HCT116 (cell line): ENCODE data around the gene ZFP36L2. TPM values are rescaled to one million over a fixed set of nuclear protein-coding genes. Genes with fewer than 3 reads are reported as not detected.

Experiments used
- ATAC-seq: fragments of 200-7000 bp; cut with Tn5 transposase; 2 replicates; pipeline ENCODE4 v1.9.1; 2020; ENCODE audit warnings: mild to moderate bottlenecking, moderate library complexity
- BruUV-seq: library from RNA; stranded (reverse); fragments of 400-500 nt; replicated peaks from 2 replicates; lab custom pipeline; 2021; lab: Mats Ljungman, UMichigan
- CTCF ChIA-PET: fragments of 300-600 bp; sonication (Branson Sonifier 250); formaldehyde crosslinking; loops from one replicate; lab custom pipeline; 2021; ENCODE audit warnings: antibody characterized with exemption; lab: Charles Lee
- POLR2A ChIA-PET: fragments of 300-600, 350-600 bp; sonication (Branson Sonifier 250); formaldehyde crosslinking; loops from one replicate; lab custom pipeline; 2021; ENCODE audit warnings: antibody characterized with exemption; lab: Charles Lee
- RAD21 ChIA-PET, 2 experiments: fragments of 300-600 bp; sonication (Branson Sonifier 250); formaldehyde crosslinking; loops; one replicate each; lab custom pipeline; 2023; ENCODE audit warnings: low total read pairs in 2 of 2; ENCODE audit not compliant: uncharacterized antibody in 2 of 2, unreplicated experiment in 2 of 2, low non-redundant PET in 1 of 2; lab: Charles Lee
- DNase-seq: peaks from one replicate; pipeline ENCODE4 v3.0.0-alpha.2; 2010; ENCODE audit warnings: low read depth, low spot score
- H2AFZ ChIP-seq: fragments of 200-600 bp; shearing (Covaris generic), sonication (generic); 2 replicates; pipeline ENCODE4 v1.6.1; 2017; ENCODE audit warnings: low read depth, mixed run types, mixed read lengths, antibody characterized with exemption, low read length; ENCODE audit not compliant: poor library complexity, severe bottlenecking
- H3K27ac ChIP-seq: 2 replicates; pipeline ENCODE4 v1.5.1; 2012; ENCODE audit warnings: low read depth, low read length
- H3K27me3 ChIP-seq: fragments of 200-600 bp; sonication (generic); 2 replicates; pipeline ENCODE4 v1.6.1; 2016; ENCODE audit warnings: mixed run types, low read length, mixed read lengths; ENCODE audit not compliant: insufficient read depth
- H3K36me3 ChIP-seq, 2 experiments: fragments of 200-500 bp in 1 of 2; fragments of 200-600 bp in 1 of 2; sonication (Bioruptor generic) in 1 of 2; sonication (generic) in 1 of 2; 2 replicates each; pipeline versions ENCODE4 v1.5.1 to v1.6.1; 2014 to 2016; ENCODE audit warnings: low read length in 2 of 2, inconsistent platforms in 1 of 2, mixed read lengths in 1 of 2, mixed run types in 1 of 2; ENCODE audit not compliant: insufficient read depth in 2 of 2, control insufficient read depth in 1 of 2
- H3K4me1 ChIP-seq, 2 experiments: fragments of 200-600 bp in 1 of 2; sonication (generic) in 1 of 2; 2 replicates each; pipeline versions ENCODE4 v1.5.1 to v1.6.1; 2012 to 2017; ENCODE audit warnings: low read length in 2 of 2, inconsistent platforms in 1 of 2, mild to moderate bottlenecking in 1 of 2, mixed read lengths in 1 of 2, mixed run types in 1 of 2, moderate library complexity in 1 of 2; ENCODE audit not compliant: insufficient read depth in 2 of 2, control insufficient read depth in 1 of 2
- H3K4me2 ChIP-seq: fragments of 200-600 bp; sonication (generic); 2 replicates; pipeline ENCODE4 v1.6.1; 2017; ENCODE audit warnings: mixed run types, low read length, mixed read lengths
- H3K4me3 ChIP-seq, 2 experiments: fragments of 200-600 bp in 1 of 2; sonication (generic) in 1 of 2; replicated peaks in 1 of 2; 2 replicates each; pipeline ENCODE4 v1.5.1; 2011 to 2016; ENCODE audit warnings: low read length in 2 of 2, control low read depth in 1 of 2, low read depth in 1 of 2, mild to moderate bottlenecking in 1 of 2, mixed read lengths in 1 of 2, mixed run types in 1 of 2
- H3K79me2 ChIP-seq: fragments of 200-600 bp; sonication (generic); 2 replicates; pipeline ENCODE4 v1.6.1; 2017; ENCODE audit warnings: mild to moderate bottlenecking, mixed run types, low read length, moderate library complexity, mixed read lengths; ENCODE audit not compliant: insufficient read depth
- H3K9ac ChIP-seq: fragments of 200-600 bp; sonication (generic); 2 replicates; pipeline ENCODE4 v1.6.1; 2016; ENCODE audit warnings: low read length, mixed read lengths
- H3K9me2 ChIP-seq: fragments of 200-600 bp; sonication (generic), shearing (Covaris generic); 2 replicates; pipeline ENCODE4 v1.6.1; 2017; ENCODE audit warnings: mixed run types, mild to moderate bottlenecking, moderate library complexity; ENCODE audit not compliant: insufficient read depth
- H3K9me3 ChIP-seq, 2 experiments: fragments of 200-500 bp in 1 of 2; fragments of 200-600 bp in 1 of 2; sonication (Bioruptor generic) in 1 of 2; sonication (generic) in 1 of 2; 2 replicates each; pipeline ENCODE4 v1.6.1; 2014 to 2017; ENCODE audit warnings: low read length in 2 of 2, mixed read lengths in 2 of 2, inconsistent platforms in 1 of 2, low read depth in 1 of 2, mild to moderate bottlenecking in 1 of 2, mixed run types in 1 of 2, moderate library complexity in 1 of 2; ENCODE audit not compliant: control insufficient read depth in 1 of 2, insufficient read depth in 1 of 2
- H4K20me1 ChIP-seq: fragments of 200-600 bp; sonication (generic), shearing (Covaris generic); 2 replicates; pipeline ENCODE4 v1.6.1; 2017; ENCODE audit warnings: mixed run types, mild to moderate bottlenecking, moderate library complexity; ENCODE audit not compliant: insufficient read depth
- CBX3 ChIP-seq: IDR thresholded peaks from 2 replicates; pipeline ENCODE4 v1.6.1; 2012; ENCODE audit warnings: low read depth
- EGR1 ChIP-seq: IDR thresholded peaks from 2 replicates; pipeline ENCODE4 v1.6.1; 2012; ENCODE audit warnings: low read depth
- RAD21 ChIP-seq: IDR thresholded peaks from 2 replicates; pipeline ENCODE4 v1.6.1; 2012; ENCODE audit warnings: low read depth, mild to moderate bottlenecking
- SIN3A ChIP-seq: IDR thresholded peaks from 2 replicates; pipeline ENCODE4 v1.6.1; 2012; ENCODE audit warnings: low read depth
- YY1 ChIP-seq: IDR thresholded peaks from 2 replicates; pipeline ENCODE4 v1.6.1; 2011; ENCODE audit warnings: low read length, low read depth, moderate library complexity, mild to moderate bottlenecking; ENCODE audit not compliant: insufficient replicate concordance; ENCODE audit errors: extremely low read depth
- intact Hi-C: fragments of 100-400 bp; cut with micrococcal nuclease; formaldehyde crosslinking; loops from 2 replicates; pipeline ENCODE4 v1.10.0; 2022
- total RNA-seq: library from RNA; stranded (reverse); gene quantifications from one replicate; pipeline ENCODE4 v1.2.1, GENCODE V29; 2021; ENCODE audit not compliant: unreplicated experiment
- TF ChIP-seq, protein P1 (sequence below): IDR thresholded peaks from 2 replicates; pipeline ENCODE4 v1.6.1; 2011; ENCODE audit warnings: mild to moderate bottlenecking, low read length, moderate library complexity; ENCODE audit not compliant: insufficient replicate concordance; ENCODE audit errors: extremely low read depth

Gene ZFP36L2
- total RNA-seq, 1 experiment from 2014 or later: 30.3 TPM

DNA sequence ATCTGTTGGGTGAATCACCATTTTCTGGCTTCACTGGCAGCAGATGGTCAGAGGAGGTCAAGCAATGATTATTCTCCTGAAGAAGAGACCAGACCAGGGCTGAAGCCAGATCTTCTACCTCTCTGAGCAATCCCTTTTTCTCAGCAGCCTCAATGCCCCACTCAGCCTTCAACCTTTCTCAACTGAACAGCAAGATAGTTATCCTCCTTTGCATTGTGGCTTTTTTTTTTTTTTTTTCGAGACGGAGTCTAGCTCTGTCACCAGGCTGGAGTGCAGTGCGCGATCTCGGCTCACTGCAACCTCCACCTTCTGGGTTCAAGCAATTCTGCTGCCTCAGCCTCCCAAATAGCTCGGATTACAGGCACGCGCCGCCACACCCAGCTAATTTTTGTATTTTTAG, 50.5 kb downstream of the ZFP36L2 start:
- RAD21 ChIA-PET: no interaction called here
- no peaks in the 10 kb centered on the region for H3K9me2 ChIP-seq
- DNase-seq (no peak), ATAC-seq (no peak)
- intact Hi-C loops: loop anchor here (5.0 kb wide), 1 partner anchor 51 kb away; the partner anchor contains the start of gene ZFP36L2
- POLR2A ChIA-PET: no interaction called here
- no TSS peak for BruUV-seq
- TF ChIP-seq YY1 (no peak), EGR1 (no peak)
- CTCF ChIA-PET: no interaction called here
- peaks cover 33 to 60% of the 10 kb centered on the region in 2 experiments for H3K4me1 ChIP-seq
- no peak overlapping the region for H3K4me2 ChIP-seq
- H2AFZ ChIP-seq: no peak overlapping the region
- H4K20me1 ChIP-seq: no peaks in the 10 kb centered on the region
- H3K36me3 ChIP-seq: no peaks in the 10 kb centered on the region
- H3K27ac ChIP-seq: no peak overlapping the region
- no peaks in the 10 kb centered on the region for H3K27me3 ChIP-seq
- no peak overlapping the region for H3K9ac ChIP-seq
- no peaks in the 10 kb centered on the region for H3K79me2 ChIP-seq
- no peak overlapping the region for H3K4me3 ChIP-seq
- H3K9me3 ChIP-seq: no peaks in the 10 kb centered on the region

DNA sequence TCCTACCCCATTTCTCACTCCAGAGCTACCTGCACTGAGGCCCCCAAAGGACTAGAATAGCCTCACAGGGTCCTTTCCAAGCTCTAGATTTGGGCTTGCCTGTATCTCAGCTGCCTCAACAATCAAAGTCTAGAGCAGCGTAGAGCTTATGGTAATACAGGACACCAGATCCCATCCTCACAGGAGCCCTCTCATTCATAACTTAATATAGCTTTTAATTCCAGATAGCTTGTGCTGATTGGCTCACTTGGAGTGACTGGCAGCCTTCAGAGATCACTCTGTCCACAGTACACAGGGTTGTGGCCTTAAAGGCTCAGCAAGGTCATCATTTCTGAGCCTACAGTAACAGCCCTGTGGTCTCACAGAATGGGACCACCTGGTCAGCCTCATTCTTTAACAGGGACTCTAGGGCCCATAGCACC, 51.4 kb downstream of the ZFP36L2 start:
- no peak for ATAC-seq
- Histone ChIP-seq H3K9ac (no peak overlapping the region), H3K9me3 (no peaks in the 10 kb centered on the region)
- no peak for TF ChIP-seq SIN3A
- TF ChIP-seq CBX3: no peak
- TF ChIP-seq, protein P1, sequence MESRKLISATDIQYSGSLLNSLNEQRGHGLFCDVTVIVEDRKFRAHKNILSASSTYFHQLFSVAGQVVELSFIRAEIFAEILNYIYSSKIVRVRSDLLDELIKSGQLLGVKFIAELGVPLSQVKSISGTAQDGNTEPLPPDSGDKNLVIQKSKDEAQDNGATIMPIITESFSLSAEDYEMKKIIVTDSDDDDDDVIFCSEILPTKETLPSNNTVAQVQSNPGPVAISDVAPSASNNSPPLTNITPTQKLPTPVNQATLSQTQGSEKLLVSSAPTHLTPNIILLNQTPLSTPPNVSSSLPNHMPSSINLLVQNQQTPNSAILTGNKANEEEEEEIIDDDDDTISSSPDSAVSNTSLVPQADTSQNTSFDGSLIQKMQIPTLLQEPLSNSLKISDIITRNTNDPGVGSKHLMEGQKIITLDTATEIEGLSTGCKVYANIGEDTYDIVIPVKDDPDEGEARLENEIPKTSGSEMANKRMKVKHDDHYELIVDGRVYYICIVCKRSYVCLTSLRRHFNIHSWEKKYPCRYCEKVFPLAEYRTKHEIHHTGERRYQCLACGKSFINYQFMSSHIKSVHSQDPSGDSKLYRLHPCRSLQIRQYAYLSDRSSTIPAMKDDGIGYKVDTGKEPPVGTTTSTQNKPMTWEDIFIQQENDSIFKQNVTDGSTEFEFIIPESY: no peak
- TF ChIP-seq RAD21: no peak
- TF ChIP-seq, all 23 proteins: peak for 0
- ChIA-PET RAD21 (interaction anchor here in 1 of 2 experiments (0.6 kb wide), 1 partner anchor 211 kb away, joined by 4 read pairs; no protein-coding TSS in a partner anchor), CTCF (interaction anchor here (1.2 kb wide), 1 partner anchor 47 kb away, joined by 3 read pairs; no protein-coding TSS in a partner anchor), POLR2A (no interaction called here)
- H3K36me3 ChIP-seq: no peaks in the 10 kb centered on the region
- no peak overlapping the region for H3K4me3 ChIP-seq
- BruUV-seq: no TSS peak
- intact Hi-C loops: loop anchor here (5.0 kb wide), 1 partner anchor 52 kb away; the partner anchor contains the start of gene ZFP36L2
- no peaks in the 10 kb centered on the region for H3K79me2 ChIP-seq
- no peaks in the 10 kb centered on the region for H3K9me2 ChIP-seq
- no peaks in the 10 kb centered on the region for H3K27me3 ChIP-seq
- DNase-seq: no peak
- no peak overlapping the region for H2AFZ ChIP-seq
- no peak overlapping the region for H3K27ac ChIP-seq
- no peaks in the 10 kb centered on the region for H4K20me1 ChIP-seq
- H3K4me2 ChIP-seq: no peak overlapping the region
- H3K4me1 ChIP-seq: peaks cover 31 to 53% of the 10 kb centered on the region in 2 experiments
